Measurements from ENCODE around the gene SMAD1.

The SMAD1 gene

GRCh38 chr4:145523117-145523516 is 41.5 kb downstream of the SMAD1 start:
- Histone ChIP-seq H3K79me2 (ENCODE audit: insufficient read depth, low read depth) (peaks cover 63% of the 10 kb centered on the region; the same call in 1 of the 2 replicates), H4K20me1 (ENCODE audit: insufficient read depth) (no peaks in the 10 kb centered on the region; the same call in 1 of the 2 replicates), H3K27ac (no peak overlapping the region), H3K27me3 (ENCODE audit: insufficient read depth, low read depth) (no peaks in the 10 kb centered on the region), H3K4me3 (IDR thresholded peaks at IDR 0.05; ENCODE audit: insufficient read depth, low read depth, low read length) (no peak overlapping the region), H3K4me1 (ENCODE audit: low read depth, poor library complexity, severe bottlenecking) (peaks cover 66% of the 10 kb centered on the region), H2AFZ (ENCODE audit: low read depth) (no peak overlapping the region), H3K9ac (no peak overlapping the region), H3K4me2 (no peak overlapping the region), H3K36me3 (ENCODE audit: insufficient read depth) (no peaks in the 10 kb centered on the region)
- TF ChIP-seq CTCF (conservative IDR thresholded peaks at IDR 0.05; ENCODE audit: low read depth, low read length): no peak

- no peaks in the 10 kb centered on the region; the same call in 1 of the 2 replicates for H4K20me1 ChIP-seq (ENCODE audit: insufficient read depth)
- H3K4me2 ChIP-seq: peak overlapping the region; percentile 11; the same call in 1 of the 2 replicates
- no peak overlapping the region for H3K27ac ChIP-seq
- H3K79me2 ChIP-seq (ENCODE audit: insufficient read depth, low read depth): peaks cover 53% of the 10 kb centered on the region; the same call in 1 of the 2 replicates
- H3K4me1 ChIP-seq (ENCODE audit: low read depth, poor library complexity, severe bottlenecking): peaks cover 75% of the 10 kb centered on the region
- H3K9ac ChIP-seq: no peak overlapping the region
- H3K27me3 ChIP-seq (ENCODE audit: insufficient read depth, low read depth): no peaks in the 10 kb centered on the region
- H2AFZ ChIP-seq (ENCODE audit: low read depth): no peak overlapping the region
- no peaks in the 10 kb centered on the region for H3K36me3 ChIP-seq (ENCODE audit: insufficient read depth)
- no peak overlapping the region for H3K4me3 ChIP-seq (IDR thresholded peaks at IDR 0.05; ENCODE audit: insufficient read depth, low read depth, low read length)
- TF ChIP-seq CTCF (conservative IDR thresholded peaks at IDR 0.05; ENCODE audit: low read depth, low read length): no peak
These were observed 42.9 kb downstream of the SMAD1 start for GRCh38 chr4:145524552-145524951.

- peaks cover 75% of the 10 kb centered on the region for H3K4me1 ChIP-seq (ENCODE audit: low read depth, poor library complexity, severe bottlenecking)
- H3K27me3 ChIP-seq (ENCODE audit: insufficient read depth, low read depth): no peaks in the 10 kb centered on the region
- no peak overlapping the region for H3K27ac ChIP-seq
- H2AFZ ChIP-seq (ENCODE audit: low read depth): no peak overlapping the region
- no peaks in the 10 kb centered on the region for H3K36me3 ChIP-seq (ENCODE audit: insufficient read depth)
- no peak overlapping the region for H3K4me3 ChIP-seq (IDR thresholded peaks at IDR 0.05; ENCODE audit: insufficient read depth, low read depth, low read length)
- H3K9ac ChIP-seq: no peak overlapping the region
- no peak for TF ChIP-seq CTCF (conservative IDR thresholded peaks at IDR 0.05; ENCODE audit: low read depth, low read length)
- H3K4me2 ChIP-seq: peak overlapping the region; percentile 11; the same call in 1 of the 2 replicates
- peaks cover 50% of the 10 kb centered on the region; the same call in 1 of the 2 replicates for H3K79me2 ChIP-seq (ENCODE audit: insufficient read depth, low read depth)
- no peaks in the 10 kb centered on the region; the same call in 1 of the 2 replicates for H4K20me1 ChIP-seq (ENCODE audit: insufficient read depth)
These were observed 43.7 kb downstream of the SMAD1 start for GRCh38 chr4:145525291-145525740.

GRCh38 chr4:145527773-145528172 is 46.1 kb downstream of the SMAD1 start:
- Histone ChIP-seq H4K20me1 (ENCODE audit: insufficient read depth) (peaks cover 5% of the 10 kb centered on the region; the same call in 1 of the 2 replicates), H3K4me3 (IDR thresholded peaks at IDR 0.05; ENCODE audit: insufficient read depth, low read depth, low read length) (no peak overlapping the region), H3K9ac (no peak overlapping the region), H3K27me3 (ENCODE audit: insufficient read depth, low read depth) (no peaks in the 10 kb centered on the region), H3K27ac (no peak overlapping the region), H2AFZ (ENCODE audit: low read depth) (no peak overlapping the region), H3K36me3 (ENCODE audit: insufficient read depth) (no peaks in the 10 kb centered on the region), H3K79me2 (ENCODE audit: insufficient read depth, low read depth) (peaks cover 28% of the 10 kb centered on the region; the same call in 1 of the 2 replicates), H3K4me2 (no peak overlapping the region), H3K4me1 (ENCODE audit: low read depth, poor library complexity, severe bottlenecking) (peaks cover 79% of the 10 kb centered on the region)
- TF ChIP-seq CTCF (conservative IDR thresholded peaks at IDR 0.05; ENCODE audit: low read depth, low read length): no peak
